Activated CD4-positive, alpha-beta T cell treated with anti-CD3 and anti-CD28 coated beads, Interleukin-2, Interleukin-4, amounts not matched to agents 100 ng/mL and 50 ng/mL, durations not matched to agents 16 hours and 8 hours (primary cell): Measurements from ENCODE around the gene PLEKHB2.
A peak's percentile ranks its signal among the peaks of the same experiment; 100 is the strongest.
"Not testable (repeated sequence)": the region's sequence is repeated elsewhere in the genome, so short reads cannot be mapped to it uniquely, and the experiment has no call there.

Experiments used
- DNase-seq: peaks from one replicate; pipeline ENCODE4 v3.0.0-alpha.2; 2020; ENCODE audit warnings: low spot score

The PLEKHB2 gene

DNA sequence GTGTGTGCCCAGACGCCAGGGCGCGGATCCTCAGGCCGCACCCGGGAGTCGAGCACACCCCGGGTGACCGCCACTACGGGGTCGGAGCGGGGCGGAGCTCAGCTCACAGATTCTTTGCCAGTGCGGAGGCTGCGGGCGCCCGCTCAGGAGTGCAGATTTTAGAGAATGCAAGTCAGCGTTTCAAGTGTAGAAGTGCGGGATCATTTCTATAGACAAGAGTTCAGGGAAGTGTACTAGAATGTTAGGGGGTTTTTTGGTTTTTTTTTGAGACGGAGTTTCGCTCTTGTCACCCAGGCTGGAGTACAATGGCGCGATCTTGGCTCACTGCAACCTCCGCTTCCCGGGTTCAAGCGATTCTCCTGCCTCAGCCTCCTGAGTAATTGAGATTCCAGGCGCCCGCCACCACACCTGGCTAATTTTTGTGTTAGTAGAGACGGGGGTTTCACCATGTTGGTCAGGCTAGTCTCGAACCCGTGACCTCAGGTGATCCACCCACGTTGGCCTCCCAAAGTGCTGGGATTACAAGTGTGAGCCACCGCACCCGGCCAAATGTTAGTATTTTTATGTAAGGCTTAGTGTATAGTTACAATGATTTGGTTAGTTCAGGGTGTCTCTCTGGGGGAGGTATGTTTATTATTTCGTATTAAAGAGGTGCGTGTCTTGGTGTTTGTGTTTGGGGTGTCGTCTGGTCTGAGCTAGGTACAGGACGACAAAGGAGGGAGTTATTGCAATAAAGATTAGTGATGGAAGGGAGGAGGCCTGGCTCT, 11.3 kb upstream of the PLEKHB2 start:
- DNase-seq: no peak

GRCh38 chr2:131094463-131095281, 10.5 kb upstream of the PLEKHB2 start:
- DNase-seq: no peak

GRCh38 chr2:131103165-131103564, 2.0 kb upstream of the PLEKHB2 start:
- no peak for DNase-seq

- peak; percentile 61 for DNase-seq
These were observed 515 bp upstream of the PLEKHB2 start for GRCh38 chr2:131104487-131105155.

DNA sequence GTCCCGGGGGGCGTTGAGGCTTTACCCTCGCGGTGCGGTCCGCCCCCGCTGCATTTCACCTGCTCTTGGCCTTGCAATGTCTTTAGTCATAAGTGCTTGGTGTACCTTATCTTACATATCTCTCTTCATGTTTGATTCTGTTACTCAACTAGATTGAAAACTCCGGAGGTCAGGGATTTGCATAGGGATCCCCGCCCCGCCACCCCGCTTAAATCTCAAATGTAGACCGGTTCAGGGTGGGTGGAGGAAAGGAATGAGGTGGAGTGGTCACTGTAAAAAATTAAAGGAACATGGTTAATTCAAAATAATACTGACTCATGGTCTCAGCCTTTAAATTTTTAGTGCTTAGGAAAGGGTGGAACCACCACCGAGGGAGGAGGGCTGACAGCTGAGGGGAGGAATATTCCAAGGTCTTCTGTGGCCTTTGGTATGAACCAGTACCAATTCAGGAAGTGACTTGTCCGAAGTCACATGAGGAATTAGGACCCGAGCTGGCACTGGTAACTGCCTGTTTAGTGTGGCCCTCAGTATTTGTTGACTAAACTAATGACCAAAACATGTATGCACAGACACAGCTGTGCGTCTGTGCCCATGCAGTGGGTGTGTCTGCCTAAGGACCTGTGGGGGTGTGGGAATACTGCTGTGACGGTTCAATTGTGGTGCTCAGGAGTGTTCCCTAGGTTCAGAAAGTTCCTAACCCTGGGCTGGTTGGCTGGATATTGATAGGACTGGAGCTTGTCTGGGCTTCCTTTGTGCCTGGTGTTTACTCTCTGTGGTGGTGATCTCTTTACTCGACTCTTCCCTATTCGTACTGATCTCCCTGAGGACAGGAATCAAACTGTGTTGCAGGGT, 1.0 kb downstream of the PLEKHB2 start:
- DNase-seq: peak; percentile 16

DNA sequence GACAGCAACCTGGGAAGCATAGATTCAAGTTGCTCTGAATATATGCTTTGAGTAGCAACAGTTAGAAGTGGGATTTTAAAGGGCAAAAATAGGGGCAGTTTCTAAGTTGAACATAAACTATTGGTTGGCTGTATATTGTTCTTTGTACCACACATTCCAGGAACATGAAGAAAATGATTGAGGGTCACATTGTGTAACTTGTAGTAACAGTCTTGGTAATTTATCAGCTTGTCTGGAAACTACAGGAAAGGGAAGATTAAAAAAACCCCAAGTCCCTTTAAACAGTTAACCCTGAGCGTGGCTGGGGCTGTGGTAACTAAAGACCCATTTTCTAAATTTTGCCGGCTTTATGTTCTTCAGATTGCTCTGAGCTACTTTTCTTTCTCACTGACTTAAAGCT, 7.4 kb downstream of the PLEKHB2 start:
- no peak for DNase-seq

DNA sequence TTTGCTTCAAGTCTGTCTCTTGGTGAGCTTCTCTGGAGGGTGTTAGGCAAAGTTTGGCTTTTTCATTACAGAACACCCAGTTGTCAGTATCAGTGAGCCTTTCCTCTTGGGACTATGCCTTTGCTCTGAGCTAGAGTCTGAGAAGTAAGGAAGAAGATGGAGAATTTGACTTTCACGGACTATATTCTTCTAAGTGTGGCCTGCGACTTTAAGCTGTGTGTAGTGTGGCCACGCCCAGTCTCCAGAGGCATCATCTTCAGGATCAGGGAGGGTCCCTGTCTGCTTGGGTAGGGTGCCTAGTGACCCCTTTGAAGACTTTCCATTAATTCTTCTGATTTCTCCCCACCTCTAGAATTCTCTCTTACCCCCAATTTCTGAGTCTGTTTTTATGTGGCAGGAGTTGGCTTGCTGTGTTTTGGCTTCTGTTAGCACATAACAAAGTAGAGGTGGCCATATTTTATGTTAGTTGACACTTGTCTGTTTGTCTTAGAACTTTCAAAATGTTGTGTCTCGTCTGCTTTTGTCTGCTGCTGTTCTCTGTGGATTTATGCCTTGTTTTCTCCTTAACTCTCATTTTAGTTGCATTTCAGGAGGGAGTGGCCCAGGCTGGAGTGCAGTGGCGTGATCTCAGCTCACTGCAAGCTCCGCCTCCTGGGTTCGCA, 8.6 kb downstream of the PLEKHB2 start:
- DNase-seq: no peak

GRCh38 chr2:131114950-131115349, 9.8 kb downstream of the PLEKHB2 start:
- DNase-seq: not testable (repeated sequence)

GRCh38 chr2:131115752-131116151, 10.6 kb downstream of the PLEKHB2 start:
- peak; percentile 20 for DNase-seq

DNA sequence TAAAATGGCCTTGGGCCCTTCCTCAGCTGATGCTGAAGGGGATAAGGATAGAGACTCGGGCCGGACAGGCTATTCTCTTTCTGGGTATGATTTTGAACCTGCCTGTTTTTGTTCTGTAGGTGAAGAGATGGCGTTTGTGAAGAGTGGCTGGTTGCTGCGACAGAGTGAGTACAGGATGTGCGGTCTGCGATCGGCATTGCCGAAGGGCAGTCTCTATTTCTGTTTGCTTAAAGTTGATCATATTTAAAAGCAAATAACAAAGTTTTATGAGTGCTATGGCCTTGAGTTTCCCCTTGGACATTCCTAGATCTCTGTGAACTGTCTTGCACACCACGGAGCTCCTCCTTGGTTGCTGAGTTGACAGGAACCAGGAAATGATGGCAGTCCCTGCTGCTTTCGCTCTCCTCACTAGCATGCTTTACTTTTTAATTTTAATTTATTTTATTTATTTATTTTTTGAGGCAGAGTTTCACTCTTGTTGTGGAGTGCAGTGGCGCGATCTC, 15.7 kb downstream of the PLEKHB2 start:
- no peak for DNase-seq

GRCh38 chr2:131121464-131121863, 16.3 kb downstream of the PLEKHB2 start:
- no peak for DNase-seq

DNA sequence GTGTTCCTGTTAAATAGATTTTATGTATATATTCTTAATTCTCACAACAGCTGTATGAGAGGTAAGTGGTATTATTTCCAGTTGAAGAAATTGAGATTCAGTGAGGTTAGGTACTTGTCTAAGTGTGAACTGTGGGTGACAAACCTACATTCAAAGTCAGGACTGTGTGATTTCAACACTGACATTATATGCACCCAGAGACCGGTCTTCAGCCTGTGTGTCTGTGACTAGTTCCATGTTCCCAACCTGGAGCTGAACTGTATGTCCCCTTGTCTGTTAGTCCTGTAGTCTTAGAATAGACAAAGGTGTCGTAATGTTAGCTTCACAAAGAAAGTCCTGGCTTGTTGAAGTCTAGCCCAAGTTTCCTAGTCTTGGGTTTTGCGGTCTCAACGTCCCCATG, 17.4 kb downstream of the PLEKHB2 start:
- no peak for DNase-seq

DNA sequence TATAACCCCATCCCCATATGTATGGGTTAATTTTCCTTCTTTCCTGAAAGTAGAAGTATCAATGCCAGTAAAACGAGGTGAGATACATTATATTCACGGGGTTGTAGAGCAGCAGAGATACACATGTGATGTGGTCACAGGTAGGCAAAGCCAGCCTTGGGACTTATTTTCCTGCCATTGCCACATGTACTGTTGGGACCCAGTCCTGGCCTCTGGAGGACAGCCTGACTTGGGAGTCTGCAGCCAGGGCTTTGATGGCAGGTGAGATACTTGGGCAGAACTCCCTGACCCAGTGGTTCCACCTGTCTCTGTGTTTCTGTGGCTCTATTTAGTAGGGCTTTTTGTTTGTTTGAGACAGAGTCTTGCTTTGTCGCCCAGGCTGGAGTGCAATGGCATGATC, 18.1 kb downstream of the PLEKHB2 start:
- no peak for DNase-seq

DNA sequence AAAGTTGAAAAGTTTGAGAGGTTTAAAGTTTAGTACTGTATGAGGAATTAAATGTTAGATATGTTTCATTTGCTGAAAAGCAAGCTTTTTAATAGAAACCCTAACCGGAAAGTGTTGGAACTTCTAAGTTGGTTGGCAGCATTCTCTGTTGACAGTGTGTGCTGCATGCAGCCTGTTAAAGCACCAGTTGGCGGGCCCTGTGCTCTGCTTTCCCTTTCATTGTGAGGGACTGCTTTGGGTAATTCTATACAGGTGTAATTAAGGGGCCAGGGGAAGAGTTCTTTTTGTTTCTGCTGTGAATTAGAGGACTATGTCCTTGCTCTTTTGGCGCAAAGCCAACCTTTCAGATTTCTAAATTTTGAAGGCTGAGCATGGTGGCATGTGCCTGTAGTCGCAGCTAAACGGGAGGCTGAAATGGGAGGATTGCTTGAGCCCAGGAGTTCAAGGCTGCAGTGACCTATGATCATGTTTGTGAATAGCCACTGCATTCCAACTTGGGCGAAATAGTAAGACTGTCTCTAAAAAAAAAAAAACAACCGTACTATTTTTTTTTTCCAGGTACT, 20.1 kb downstream of the PLEKHB2 start:
- DNase-seq: no peak

DNA sequence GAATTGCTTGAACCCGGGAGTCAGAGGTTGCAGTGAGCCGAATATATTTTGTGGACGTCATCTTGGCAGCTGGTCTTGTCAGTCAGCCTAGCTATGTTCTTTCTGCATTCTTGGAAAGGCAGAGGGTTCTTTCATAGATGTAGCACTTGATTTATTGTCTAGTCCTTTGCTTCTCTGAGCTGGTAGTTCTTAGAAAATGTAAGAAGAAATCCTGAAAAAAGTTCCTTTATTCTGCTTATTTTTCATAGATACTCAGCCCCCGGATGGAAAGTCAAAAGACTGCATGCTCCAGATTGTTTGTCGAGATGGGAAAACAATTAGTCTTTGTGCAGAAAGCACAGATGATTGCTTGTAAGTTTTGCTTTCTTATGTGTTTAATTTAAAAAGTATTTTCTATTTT, 21.3 kb downstream of the PLEKHB2 start:
- DNase-seq: no peak

DNA sequence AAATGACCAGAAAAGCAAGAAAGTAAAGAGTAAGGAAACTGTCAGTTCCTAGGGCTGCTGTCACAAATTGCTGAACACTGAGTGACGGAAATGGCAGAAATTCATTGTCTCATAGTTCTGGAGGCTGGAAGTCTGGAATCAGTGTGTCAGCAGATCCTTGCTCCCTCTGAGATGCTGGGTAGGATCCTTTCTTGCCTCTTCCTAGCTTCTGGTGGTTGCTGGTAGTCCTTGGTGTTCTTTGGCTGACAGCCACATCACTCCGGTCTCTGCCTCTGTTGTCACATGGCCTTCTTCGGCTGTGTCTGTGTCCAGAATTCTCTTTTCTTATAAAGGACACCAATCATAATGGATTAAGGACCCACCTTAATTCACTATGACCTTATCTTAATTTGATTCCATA, 21.9 kb downstream of the PLEKHB2 start:
- no peak for DNase-seq

DNA sequence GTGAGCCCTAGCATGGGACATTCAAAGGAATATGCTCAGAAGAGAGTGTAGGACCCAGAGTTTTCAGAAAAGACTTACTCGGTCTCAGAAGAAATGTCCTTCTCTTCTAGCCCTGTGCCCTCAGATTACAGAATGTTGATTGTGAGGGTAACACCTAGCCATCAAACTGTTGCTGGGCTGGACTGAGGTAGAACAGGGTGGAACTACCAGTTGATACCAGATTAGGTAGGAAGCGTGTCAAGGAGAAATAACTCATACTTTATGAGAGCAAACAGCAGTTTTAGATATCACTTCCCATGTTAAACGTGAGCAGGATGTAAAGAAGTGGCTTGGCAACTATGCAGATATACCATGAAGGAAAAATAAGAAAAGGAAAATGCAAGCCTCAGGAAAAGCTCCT, 22.8 kb downstream of the PLEKHB2 start:
- DNase-seq: no peak

GRCh38 chr2:131130298-131130596, 25.1 kb downstream of the PLEKHB2 start:
- DNase-seq: no peak

GRCh38 chr2:131132729-131133128, 27.6 kb downstream of the PLEKHB2 start:
- no peak for DNase-seq

DNA sequence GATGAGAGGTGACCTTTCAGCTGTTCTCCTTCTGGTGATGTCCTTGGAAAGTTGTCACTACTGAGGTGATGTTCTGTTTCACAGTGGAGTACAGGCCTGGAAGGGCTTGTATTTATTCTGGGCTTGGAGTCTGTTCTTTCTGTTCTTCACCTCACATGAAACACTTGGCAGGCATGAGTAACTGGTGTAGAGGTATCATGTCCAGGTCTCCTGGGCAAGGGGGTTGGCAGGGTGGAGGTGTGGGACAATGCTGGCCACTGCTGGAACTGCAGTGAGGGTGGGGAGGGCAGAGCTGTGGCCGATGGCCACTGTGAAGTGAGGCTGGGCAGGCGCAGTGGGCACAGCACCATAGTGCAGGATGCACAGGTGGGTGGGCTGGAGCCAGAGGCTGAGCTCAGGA, 35.4 kb downstream of the PLEKHB2 start:
- no peak for DNase-seq

DNA sequence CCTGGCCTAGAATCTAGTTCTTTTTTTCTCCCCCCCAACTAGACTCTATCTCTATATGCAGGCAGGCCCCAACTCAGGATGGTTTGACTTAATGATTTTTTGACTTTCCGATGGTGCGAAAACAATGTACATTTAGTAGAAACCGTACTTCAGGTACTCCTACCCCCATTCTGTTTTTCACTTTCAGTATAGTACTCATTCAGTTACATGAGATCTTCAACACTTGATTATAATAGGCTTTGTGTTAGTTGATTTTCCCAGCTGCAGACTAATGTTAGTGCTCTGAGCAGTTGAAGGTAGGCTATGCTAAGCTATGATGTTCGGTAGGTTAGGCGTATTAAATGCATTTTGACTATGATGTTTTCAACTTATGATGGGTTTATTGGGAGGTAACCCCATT, 37.7 kb downstream of the PLEKHB2 start:
- no peak for DNase-seq
